RPMI8226 (cell line): Measurements from ENCODE around the gene ATP6V0B.

Experiments
- DNase-seq: peaks from one replicate; pipeline ENCODE4 v3.0.0-alpha.2; 2015

Gene ATP6V0B

DNA sequence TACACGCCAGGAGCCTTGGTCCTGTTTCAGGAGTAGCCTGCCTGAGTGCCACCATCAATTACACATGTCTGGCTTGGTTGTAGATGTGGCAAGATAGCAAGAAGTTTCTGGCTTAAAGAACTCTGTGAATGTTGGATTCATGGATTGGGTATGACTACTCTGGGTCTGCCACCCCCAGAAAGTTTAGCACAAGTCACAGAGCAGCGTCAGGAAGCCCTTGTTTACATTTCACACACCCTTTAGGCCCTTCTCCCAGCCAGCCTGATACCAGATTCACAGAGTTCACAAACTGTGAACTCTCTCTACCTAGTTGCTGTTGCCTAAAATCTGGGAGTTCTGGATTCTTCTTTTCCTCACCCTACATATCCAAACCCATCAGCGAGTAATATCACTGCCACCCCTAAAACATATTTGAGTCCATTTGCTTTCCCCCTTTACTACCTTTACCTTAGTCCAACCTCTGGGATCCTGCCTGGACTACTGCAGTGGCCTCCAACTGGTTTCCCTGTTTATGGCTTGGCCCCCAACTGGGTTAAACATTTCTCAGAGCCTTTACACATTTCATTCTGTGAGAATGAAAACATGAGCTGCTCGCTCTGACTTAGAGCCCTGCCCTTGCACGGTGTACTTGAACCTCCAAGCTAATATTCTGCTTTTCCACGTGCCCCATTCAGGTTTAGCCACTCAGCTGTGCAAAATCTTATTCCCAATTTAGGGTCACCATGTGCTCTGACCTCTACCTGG lies 12.6 kb downstream of the ATP6V0B start:
- no peak for DNase-seq

GRCh38 chr1:43990271-43991199 lies 15.8 kb downstream of the ATP6V0B start:
- DNase-seq = peak; percentile 18

- DNase-seq = no peak
These were observed 16.4 kb downstream of the ATP6V0B start for GRCh38 chr1:43991200-43991475.

- DNase-seq = peak; percentile 91
These were observed 16.9 kb downstream of the ATP6V0B start, which contains the start of gene CCDC24 for GRCh38 chr1:43991476-43992231. Gene CCDC24, plus strand, starts transcription at chr1:43991599. Its CDS starts 280 bp downstream, at chr1:43991879.

DNA sequence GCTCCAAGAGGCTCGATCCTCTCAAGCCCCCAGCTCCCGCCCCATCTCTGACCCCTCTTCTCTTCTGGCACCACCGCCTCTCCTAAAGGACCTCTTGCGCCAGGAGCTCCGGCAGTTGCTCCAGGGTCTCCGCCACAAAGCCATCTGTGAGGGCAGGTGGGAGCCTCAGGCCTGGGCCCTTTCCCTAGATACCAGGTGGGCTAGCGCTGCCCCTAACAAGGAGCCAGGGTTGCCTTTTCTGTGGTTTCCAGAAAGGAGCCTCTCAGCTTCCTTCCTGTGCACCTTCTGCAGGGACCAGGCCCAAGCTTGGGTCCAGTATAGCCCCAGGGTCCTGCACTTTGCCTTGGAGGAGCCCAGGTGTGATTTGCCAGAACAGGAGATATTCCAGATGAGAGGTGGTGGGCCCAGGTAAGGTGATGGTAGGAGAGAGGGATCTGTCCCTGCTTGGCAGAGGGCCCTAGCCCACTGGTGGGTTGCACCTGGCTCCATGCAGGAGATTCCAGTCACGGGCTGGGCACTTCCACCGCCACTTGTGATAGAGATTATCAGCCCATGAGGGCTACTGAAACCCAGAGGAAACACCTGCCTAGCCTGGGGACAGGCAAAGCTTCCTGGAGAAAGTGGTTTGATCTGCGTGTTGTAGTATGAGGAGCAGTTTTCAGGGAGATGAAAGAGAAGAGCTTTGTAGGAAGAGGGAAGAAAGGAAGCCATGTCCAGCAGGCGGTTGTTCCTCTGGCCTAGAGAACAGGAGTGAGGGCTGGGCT lies 17.7 kb downstream of the ATP6V0B start:
- DNase-seq = peak; percentile 54

- no peak for DNase-seq
These were observed 18.6 kb downstream of the ATP6V0B start for GRCh38 chr1:43993206-43993914.

- no peak for DNase-seq
These were observed 19.3 kb downstream of the ATP6V0B start for GRCh38 chr1:43994071-43994470.

DNA sequence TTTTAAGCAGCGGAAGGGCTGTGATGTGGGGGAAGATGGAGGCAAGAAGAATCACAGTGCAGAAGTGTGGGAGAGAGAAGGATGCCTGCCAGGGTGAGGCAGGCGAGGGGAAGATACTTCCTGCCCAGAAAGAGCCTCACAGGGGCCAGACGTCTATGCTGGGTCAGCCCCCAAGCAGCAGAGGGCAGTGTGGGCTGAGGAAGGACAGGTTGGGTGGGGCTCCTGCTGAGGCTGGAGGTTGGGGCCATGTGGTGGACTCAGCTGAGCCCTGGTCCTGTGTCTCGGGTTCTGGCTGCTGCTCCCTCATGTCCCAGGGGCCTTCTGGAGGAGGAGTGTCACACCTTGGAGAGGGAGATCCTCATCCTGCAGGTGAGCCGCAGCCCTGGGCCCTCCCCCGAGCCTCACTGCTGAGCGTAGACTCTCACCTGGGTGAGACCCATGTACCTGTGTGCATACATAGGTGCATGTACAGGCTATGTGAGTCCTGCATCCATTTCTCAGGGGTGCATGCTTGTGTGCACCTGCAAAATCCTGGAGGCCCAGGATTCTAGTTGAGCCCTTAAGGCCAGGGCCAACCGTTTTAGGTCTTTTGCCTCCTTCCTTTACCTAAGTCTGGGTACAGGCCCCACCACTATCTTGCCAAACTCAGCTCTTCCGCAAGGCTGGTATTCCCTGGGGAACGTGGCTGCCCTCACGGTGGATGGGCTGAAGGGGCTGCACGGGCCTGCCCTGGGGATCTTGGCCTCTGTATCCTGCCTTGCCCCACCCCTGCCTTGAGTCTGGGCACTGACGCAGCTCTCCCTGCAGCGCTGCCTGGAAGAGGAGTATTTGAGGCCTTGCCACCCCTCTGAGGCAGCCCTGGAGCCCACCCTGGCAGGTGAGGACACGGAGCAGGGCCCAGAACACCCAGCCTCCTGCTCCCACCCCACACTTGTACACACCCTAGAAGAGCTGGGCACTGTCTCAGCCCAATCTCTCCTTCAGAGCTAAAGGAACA lies 20.3 kb downstream of the ATP6V0B start:
- DNase-seq = peak; percentile 69

GRCh38 chr1:43995984-43996732 lies 21.4 kb downstream of the ATP6V0B start:
- DNase-seq = no peak

DNA sequence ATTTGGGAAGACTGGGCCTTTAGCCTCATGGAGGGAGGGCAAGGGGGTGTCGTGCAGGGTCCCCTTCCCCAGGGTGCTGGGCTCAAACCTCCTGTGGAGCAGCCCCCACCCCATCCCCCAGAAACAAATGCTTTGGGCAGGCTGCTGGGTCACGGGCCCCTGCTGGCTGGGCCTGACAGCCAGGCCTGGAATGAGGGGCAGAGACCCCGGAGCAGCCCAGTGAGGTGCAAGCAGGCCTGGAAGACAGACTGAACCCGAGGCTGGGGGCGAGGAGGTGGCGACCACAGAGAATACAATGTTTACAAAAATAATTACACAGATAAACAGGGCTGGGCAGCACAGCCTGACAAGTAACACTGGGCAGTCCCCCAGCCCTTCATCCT lies 22.0 kb downstream of the ATP6V0B start:
- no peak for DNase-seq

- DNase-seq = peak; percentile 38
These were observed 22.7 kb downstream of the ATP6V0B start for GRCh38 chr1:43997295-43997999.

DNA sequence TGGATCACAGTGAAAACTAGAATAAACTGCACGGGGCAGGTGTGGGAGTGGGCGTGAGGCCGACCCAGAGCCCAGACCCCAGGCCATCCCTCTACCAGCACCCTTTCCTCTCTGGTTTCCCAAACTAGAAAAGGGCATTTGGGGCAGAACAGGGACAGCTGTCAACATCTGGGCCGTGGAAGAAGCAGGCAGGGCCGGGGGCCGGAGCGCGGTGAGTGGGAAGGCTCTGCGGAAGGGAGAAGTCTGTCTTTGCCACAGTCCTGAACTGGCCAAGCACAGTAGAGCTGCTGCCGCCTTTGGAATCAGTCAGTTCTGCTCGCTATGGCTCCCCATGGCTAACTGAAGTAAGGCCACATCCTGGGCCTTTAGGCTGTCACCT lies 23.2 kb downstream of the ATP6V0B start:
- no peak for DNase-seq

DNA sequence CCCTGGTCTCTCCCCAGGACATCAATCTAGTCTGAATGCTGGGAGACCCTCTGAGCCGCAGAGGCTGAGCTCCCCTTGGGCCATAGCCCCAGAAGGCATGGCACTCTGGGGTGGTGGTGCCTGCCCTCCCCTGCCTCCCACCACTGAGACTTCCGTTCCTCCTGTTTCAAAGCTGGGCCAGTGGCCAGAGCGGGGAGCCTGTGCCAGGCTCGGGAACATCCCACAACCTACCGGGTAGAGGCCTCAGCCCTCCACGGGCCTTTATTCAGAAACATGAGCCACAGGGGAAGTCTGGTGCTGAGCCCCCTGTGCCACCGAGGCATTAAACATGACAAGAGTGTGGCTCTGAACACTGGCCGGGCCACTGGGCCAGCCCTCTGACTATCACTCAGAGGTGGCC lies 24.7 kb downstream of the ATP6V0B start:
- no peak for DNase-seq

- no peak for DNase-seq
These were observed 25.4 kb downstream of the ATP6V0B start for GRCh38 chr1:44000122-44000665.

DNA sequence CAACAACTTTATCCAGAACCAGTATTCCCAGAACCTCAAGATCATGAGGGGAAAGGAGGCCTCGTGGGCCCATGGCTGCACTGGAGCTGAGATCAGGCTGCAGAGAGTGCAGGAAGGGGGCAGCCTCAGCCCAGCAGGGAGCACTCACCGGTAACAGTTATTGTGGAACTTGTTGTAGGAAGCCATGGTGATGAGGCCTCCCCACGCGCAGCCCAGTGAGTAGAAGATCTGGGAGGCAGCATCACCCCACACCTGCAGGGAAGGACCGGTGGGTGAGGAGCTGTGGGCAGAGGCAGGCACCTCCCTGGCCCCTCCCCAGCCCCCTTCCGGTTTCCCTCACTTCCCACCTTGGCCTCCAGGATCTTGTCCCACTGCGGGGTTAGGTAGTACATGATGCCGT lies 27.4 kb downstream of the ATP6V0B start:
- no peak for DNase-seq

DNA sequence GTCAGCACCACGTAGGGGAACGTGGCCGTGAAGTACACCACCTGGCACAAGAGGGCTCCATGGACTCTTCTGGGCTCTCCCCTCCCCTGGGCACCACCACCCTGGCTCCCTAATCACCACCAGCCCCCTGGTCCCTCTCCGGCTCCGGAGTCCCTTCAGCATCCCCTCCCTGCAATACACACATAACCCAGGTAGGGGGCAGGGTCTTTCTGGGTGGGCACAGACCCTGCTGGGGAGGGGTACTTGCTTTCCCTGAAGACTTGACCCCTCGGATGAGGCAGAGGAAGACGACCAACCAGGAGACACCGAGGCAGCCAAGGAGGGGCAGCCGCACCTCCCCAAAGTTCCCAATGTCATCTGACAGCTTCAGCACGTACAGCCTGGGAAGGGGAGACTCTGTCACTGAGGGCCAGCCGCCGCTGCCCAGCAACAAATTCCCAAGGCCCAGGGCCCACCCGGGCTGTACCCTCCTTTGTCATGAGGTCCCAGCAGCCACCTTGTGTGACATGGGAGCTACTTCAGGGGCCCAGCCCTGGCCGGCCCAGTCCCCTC lies 27.9 kb downstream of the ATP6V0B start:
- no peak for DNase-seq

DNA sequence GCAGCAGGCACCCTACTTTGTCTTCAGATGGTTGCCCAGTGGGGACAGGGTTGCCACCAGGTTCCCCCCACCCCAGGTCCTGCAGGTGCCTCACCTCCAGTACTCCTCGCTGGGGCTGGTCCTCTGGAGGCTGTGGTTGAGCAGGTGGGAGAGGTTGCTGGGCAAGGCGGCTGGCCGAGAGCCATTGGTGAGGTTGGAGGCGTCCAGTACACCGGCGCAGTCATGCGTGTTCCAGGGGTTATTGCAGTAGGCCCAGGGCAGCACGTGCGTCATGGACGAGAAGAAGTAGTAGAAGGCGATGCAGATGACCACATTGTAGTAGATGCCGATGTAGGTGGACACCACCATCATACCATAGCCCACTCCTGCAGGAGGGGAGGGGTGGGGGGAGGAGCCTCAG lies 33.5 kb downstream of the ATP6V0B start:
- no peak for DNase-seq

DNA sequence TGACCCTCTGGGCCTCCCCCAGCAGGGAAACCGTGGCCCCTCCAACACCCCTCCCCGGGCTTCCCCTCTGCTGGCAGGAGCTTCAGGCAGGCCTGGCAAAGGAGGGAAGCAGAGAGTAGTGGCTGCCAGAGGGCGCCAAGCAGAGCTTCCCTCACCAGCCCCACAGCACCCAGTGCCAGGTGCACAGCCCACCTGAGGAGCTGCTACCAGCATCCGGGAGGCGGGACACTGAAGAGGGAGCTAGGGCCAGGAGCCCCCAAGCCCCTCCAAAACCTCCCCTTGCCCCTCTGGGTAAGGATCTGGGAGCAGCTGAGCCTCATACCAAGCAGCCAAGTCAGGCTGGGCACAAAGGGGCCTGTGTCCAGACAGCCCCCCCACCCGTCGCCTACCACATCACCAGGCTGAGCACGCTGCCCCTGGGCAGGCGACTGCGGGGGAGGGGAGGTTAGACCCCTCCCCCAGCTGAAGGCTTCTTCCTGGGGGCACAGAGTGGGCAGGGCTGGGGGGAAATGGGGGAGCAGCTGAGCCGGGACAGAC lies 36.2 kb downstream of the ATP6V0B start:
- no peak for DNase-seq
